SU-DHL-6 (cell line): Measurements from ENCODE around the gene NNAT.

Source experiments
- CTCF ChIP-seq: fragments of 200-600 bp; sonication (generic); IDR thresholded peaks from one replicate; pipeline ENCODE4 v1.5.1; 2017; ENCODE audit warnings: antibody characterized with exemption, mild to moderate bottlenecking, low read length, moderate library complexity; ENCODE audit not compliant: insufficient read depth, poor library complexity, severe bottlenecking
- EZH2phosphoT487 ChIP-seq: fragments of 200-600 bp; sonication (generic), shearing (Covaris generic); conservative IDR thresholded peaks from 2 replicates; pipeline ENCODE4 v1.6.1; 2018; ENCODE audit warnings: mild to moderate bottlenecking, antibody characterized with exemption, low read length, moderate library complexity, mixed read lengths

DNA sequence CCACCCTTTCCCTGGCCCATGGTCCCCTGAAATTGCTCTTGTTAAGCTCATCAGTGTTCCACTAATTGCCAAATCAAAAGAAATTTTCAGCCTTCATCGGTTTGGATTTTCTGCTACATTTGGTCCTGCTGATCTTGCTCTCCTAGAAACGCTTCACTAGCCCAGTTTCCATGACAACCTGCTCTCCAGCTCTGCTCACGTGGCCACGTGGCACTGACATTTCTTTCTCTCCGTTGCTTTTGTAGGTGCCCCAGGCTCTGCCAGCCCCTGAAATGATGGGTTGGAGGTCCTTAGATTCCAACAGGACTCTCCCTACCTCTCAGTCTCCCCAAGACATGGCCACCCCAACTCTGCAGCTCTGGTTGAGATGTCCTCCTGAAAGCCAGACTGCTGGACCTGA is 45.8 kb upstream of the NNAT start:
- TF ChIP-seq EZH2phosphoT487 = no peak
- no peak for TF ChIP-seq CTCF
